ENCODE data around the gene PLB1.
A peak's percentile ranks its signal among the peaks of the same experiment; 100 is the strongest.

PLB1 gene

GRCh38 chr2:28604284-28604843 lies 108.5 kb downstream of the PLB1 start:
- no peak for TF ChIP-seq TAF1 (IDR thresholded peaks at IDR 0.05; ENCODE audit: low read depth)
- TF ChIP-seq TEAD4 (IDR thresholded peaks at IDR 0.05), result no peak
- TF ChIP-seq MAX (IDR thresholded peaks at IDR 0.05), result no peak
- no peak for TF ChIP-seq USF1 (IDR thresholded peaks at IDR 0.05)
- no peak for TF ChIP-seq EGR1 (IDR thresholded peaks at IDR 0.05)
- no peak for TF ChIP-seq ZBTB7A (IDR thresholded peaks at IDR 0.05; ENCODE audit: low read depth)
- no peak for TF ChIP-seq RAD21 (IDR thresholded peaks at IDR 0.05; ENCODE audit: low read depth)
- TF ChIP-seq EP300 (IDR thresholded peaks at IDR 0.05; ENCODE audit: borderline replicate concordance), result no peak
- TF ChIP-seq TCF12 (IDR thresholded peaks at IDR 0.05; ENCODE audit: low read depth), result no peak
- TF ChIP-seq REST (IDR thresholded peaks at IDR 0.05; ENCODE audit: low read depth), result no peak
- TF ChIP-seq YY1 (IDR thresholded peaks at IDR 0.05; ENCODE audit: low read depth), result no peak
- no peak for TF ChIP-seq FOXM1 (IDR thresholded peaks at IDR 0.05; ENCODE audit: borderline replicate concordance, low read depth)

- TF ChIP-seq RAD21 (IDR thresholded peaks at IDR 0.05; ENCODE audit: low read depth), result peak; percentile 64; the same call in 1 of the 2 replicates
- TF ChIP-seq MAX (IDR thresholded peaks at IDR 0.05), result 0 out of 2 replicates have a peak, but pooled peaks have one; percentile 13
- no peak for TF ChIP-seq ZBTB7A (IDR thresholded peaks at IDR 0.05; ENCODE audit: low read depth)
- peak; percentile 63 for TF ChIP-seq EP300 (IDR thresholded peaks at IDR 0.05; ENCODE audit: borderline replicate concordance)
- TF ChIP-seq EGR1 (IDR thresholded peaks at IDR 0.05), result no peak
- TF ChIP-seq TAF1 (IDR thresholded peaks at IDR 0.05; ENCODE audit: low read depth), result no peak
- TF ChIP-seq NFIC (IDR thresholded peaks at IDR 0.05), result no peak
- peak; percentile 52; the same call in 1 of the 2 replicates for TF ChIP-seq FOXM1 (IDR thresholded peaks at IDR 0.05; ENCODE audit: borderline replicate concordance, low read depth)
Measured at GRCh38 chr2:28606986-28607441, 111.2 kb downstream of the PLB1 start.

GRCh38 chr2:28607730-28608499 lies 112.1 kb downstream of the PLB1 start:
- no peak for TF ChIP-seq REST (IDR thresholded peaks at IDR 0.05; ENCODE audit: low read depth)
- TF ChIP-seq FOXM1 (IDR thresholded peaks at IDR 0.05; ENCODE audit: borderline replicate concordance, low read depth), result no peak
- no peak for TF ChIP-seq TAF1 (IDR thresholded peaks at IDR 0.05; ENCODE audit: low read depth)
- no peak for TF ChIP-seq RAD21 (IDR thresholded peaks at IDR 0.05; ENCODE audit: low read depth)
- peak; percentile 19; the same call in 1 of the 2 replicates for TF ChIP-seq MAX (IDR thresholded peaks at IDR 0.05)
- TF ChIP-seq CREB1 (IDR thresholded peaks at IDR 0.05; ENCODE audit: low read depth), result no peak
- TF ChIP-seq TCF12 (IDR thresholded peaks at IDR 0.05; ENCODE audit: low read depth), result no peak
- no peak for TF ChIP-seq YY1 (IDR thresholded peaks at IDR 0.05; ENCODE audit: low read depth)

GRCh38 chr2:28608500-28609424 lies 112.9 kb downstream of the PLB1 start:
- peak; percentile 45; the same call in 1 of the 2 replicates for TF ChIP-seq CEBPB (IDR thresholded peaks at IDR 0.05)
- no peak for TF ChIP-seq EP300 (IDR thresholded peaks at IDR 0.05; ENCODE audit: borderline replicate concordance)
- TF ChIP-seq YY1 (IDR thresholded peaks at IDR 0.05; ENCODE audit: low read depth), result no peak
- TF ChIP-seq TCF12 (IDR thresholded peaks at IDR 0.05; ENCODE audit: low read depth), result no peak
- TF ChIP-seq CREB1 (IDR thresholded peaks at IDR 0.05; ENCODE audit: low read depth), result no peak
- TF ChIP-seq TAF1 (IDR thresholded peaks at IDR 0.05; ENCODE audit: low read depth), result no peak

- TF ChIP-seq YY1 (IDR thresholded peaks at IDR 0.05; ENCODE audit: low read depth) (no peak; the same call in 1 of the 2 replicates), RAD21 (IDR thresholded peaks at IDR 0.05; ENCODE audit: low read depth) (peak; percentile 29), EP300 (IDR thresholded peaks at IDR 0.05; ENCODE audit: borderline replicate concordance) (peak; percentile 97), TCF12 (IDR thresholded peaks at IDR 0.05; ENCODE audit: low read depth) (peak; percentile 98), CEBPB (IDR thresholded peaks at IDR 0.05) (peak; percentile 4; the same call in 1 of the 2 replicates), USF1 (IDR thresholded peaks at IDR 0.05) (no peak), ZBTB7A (IDR thresholded peaks at IDR 0.05; ENCODE audit: low read depth) (0 out of 2 replicates have a peak, but pooled peaks have one; percentile 29), TAF1 (IDR thresholded peaks at IDR 0.05; ENCODE audit: low read depth) (no peak), EGR1 (IDR thresholded peaks at IDR 0.05) (no peak), FOXM1 (IDR thresholded peaks at IDR 0.05; ENCODE audit: borderline replicate concordance, low read depth) (peak; percentile 93), REST (IDR thresholded peaks at IDR 0.05; ENCODE audit: low read depth) (no peak), CREB1 (IDR thresholded peaks at IDR 0.05; ENCODE audit: low read depth) (peak; percentile 25; the same call in 1 of the 2 replicates), TEAD4 (IDR thresholded peaks at IDR 0.05) (peak; percentile 79), MAX (IDR thresholded peaks at IDR 0.05) (peak; percentile 49; the same call in 1 of the 2 replicates), NFIC (IDR thresholded peaks at IDR 0.05) (peak; percentile 92; the same call in 1 of the 2 replicates)
Measured at GRCh38 chr2:28610583-28611201, 114.8 kb downstream of the PLB1 start.
